Erythroblast (primary cell): ENCODE measurements around the gene CGREF1.

Experiments used
- DNase-seq, 2 experiments: peaks; one replicate each; lab custom pipeline; 2025; lab: John Stamatoyannopoulos, UW
- GATA1 ChIP-seq: IDR thresholded peaks from 2 replicates; pipeline ENCODE4 v1.6.1; 2011; ENCODE audit warnings: low read depth, mild to moderate bottlenecking, control low read depth, low read length, moderate library complexity
- POLR2A ChIP-seq: IDR thresholded peaks from 2 replicates; pipeline ENCODE4 v1.6.1; 2011; ENCODE audit warnings: mild to moderate bottlenecking, low read length

CGREF1 gene

GRCh38 chr2:27109083-27109482 lies 9.8 kb downstream of the CGREF1 start:
- TF ChIP-seq POLR2A (no peak), GATA1 (no peak)
- DNase-seq, result no peak

- no peak for TF ChIP-seq POLR2A
- no peak for DNase-seq
Observed at GRCh38 chr2:27108221-27108620, 10.7 kb downstream of the CGREF1 start.

- no peak for DNase-seq
Observed at GRCh38 chr2:27105981-27106380, 12.9 kb downstream of the CGREF1 start.

GRCh38 chr2:27102329-27102728 lies 16.6 kb downstream of the CGREF1 start:
- no peak for DNase-seq
- TF ChIP-seq GATA1 (no peak), POLR2A (no peak)

More at GRCh38 chr2:27105981-27106380, 12.9 kb downstream of the CGREF1 start:
- no peak for TF ChIP-seq POLR2A
- TF ChIP-seq GATA1, result no peak

GRCh38 chr2:27100036-27100435 lies 18.9 kb downstream of the CGREF1 start:
- DNase-seq, result no peak
- TF ChIP-seq GATA1 (no peak), POLR2A (no peak)

- TF ChIP-seq GATA1 (no peak), POLR2A (no peak)
- DNase-seq, result no peak
Observed at GRCh38 chr2:27099334-27099955, 19.5 kb downstream of the CGREF1 start.

GRCh38 chr2:27097341-27097740 lies 21.6 kb downstream of the CGREF1 start:
- DNase-seq, result no peak
- TF ChIP-seq POLR2A (no peak), GATA1 (no peak)

GRCh38 chr2:27096748-27097297 lies 22.1 kb downstream of the CGREF1 start:
- DNase-seq, result no peak
- no peak for TF ChIP-seq POLR2A
- no peak for TF ChIP-seq GATA1

- peak; percentile 67 to 71 for DNase-seq
Observed at GRCh38 chr2:27095745-27096651, 22.9 kb downstream of the CGREF1 start.

GRCh38 chr2:27095427-27095744 lies 23.5 kb downstream of the CGREF1 start:
- TF ChIP-seq POLR2A (no peak), GATA1 (no peak)
- DNase-seq, result no peak

More at GRCh38 chr2:27095745-27096651, 22.9 kb downstream of the CGREF1 start:
- TF ChIP-seq POLR2A, result no peak
- TF ChIP-seq GATA1, result no peak

- TF ChIP-seq GATA1 (no peak), POLR2A (no peak)
- no peak for DNase-seq
Observed at GRCh38 chr2:27094353-27094984, 24.5 kb downstream of the CGREF1 start.

- no peak for DNase-seq
- TF ChIP-seq POLR2A (no peak), GATA1 (no peak)
Observed at GRCh38 chr2:27093430-27094352, 25.2 kb downstream of the CGREF1 start.

- no peak for TF ChIP-seq POLR2A
- TF ChIP-seq GATA1, result no peak
- peak in 1 of 2 experiments; percentile 38 for DNase-seq
Observed at GRCh38 chr2:27092696-27093429, 26.1 kb downstream of the CGREF1 start.
